ENCODE measurements around the gene SLC12A8.
A peak's percentile ranks its signal among the peaks of the same experiment; 100 is the strongest.

SLC12A8 gene

DNA sequence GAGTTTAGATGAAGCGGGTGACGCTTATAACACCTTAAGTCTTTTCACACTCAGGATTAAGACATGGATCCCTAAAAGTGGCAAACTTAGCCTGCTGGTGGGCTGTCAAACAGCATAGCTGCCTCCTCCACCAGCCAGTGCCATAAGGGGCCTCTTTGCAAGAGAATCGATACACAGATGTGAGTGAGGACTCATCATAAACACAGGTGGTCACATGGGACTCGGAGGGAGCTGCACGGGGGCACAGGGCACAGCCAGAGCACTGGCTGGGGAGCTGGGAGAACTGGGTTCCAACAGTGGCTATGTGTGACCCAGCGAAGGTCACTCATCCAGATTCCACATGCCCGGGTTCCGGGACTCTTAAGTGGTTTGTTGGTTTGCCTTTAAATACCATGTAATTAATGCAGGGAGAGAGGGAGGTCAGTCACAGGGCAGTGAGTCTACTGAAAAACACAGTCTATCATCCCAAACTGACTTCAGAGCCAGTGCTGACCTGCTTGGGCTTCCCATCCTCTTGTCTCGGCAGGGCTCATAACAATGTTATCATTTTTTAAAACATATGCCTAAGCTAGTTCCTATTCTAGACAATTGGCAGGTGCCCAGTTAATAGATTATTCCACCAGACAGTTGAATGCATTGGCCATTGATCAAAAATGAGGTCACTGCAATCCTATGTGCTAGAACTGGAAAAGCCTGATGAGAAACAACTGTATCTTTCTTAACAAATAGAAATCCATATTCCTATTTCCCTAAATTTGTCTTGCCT is 51.8 kb downstream of the SLC12A8 start:
- no peak for FAIRE-seq
- no peak for TF ChIP-seq PAX5 (IDR thresholded peaks at IDR 0.05; ENCODE audit: insufficient read depth, low read length, severe bottlenecking)
- TF ChIP-seq TAF1 (IDR thresholded peaks at IDR 0.05; ENCODE audit: low read depth, low read length): no peak
- no peak for TF ChIP-seq SPI1 (IDR thresholded peaks at IDR 0.05; ENCODE audit: low read depth, low read length)
- TF ChIP-seq POU2F2 (IDR thresholded peaks at IDR 0.05; ENCODE audit: low read depth, low read length): no peak
- no peak for TF ChIP-seq POLR2A (IDR thresholded peaks at IDR 0.05; ENCODE audit: low read depth, low read length)
- DNase-seq (ENCODE audit: insufficient read length, low spot score): no peak

DNA sequence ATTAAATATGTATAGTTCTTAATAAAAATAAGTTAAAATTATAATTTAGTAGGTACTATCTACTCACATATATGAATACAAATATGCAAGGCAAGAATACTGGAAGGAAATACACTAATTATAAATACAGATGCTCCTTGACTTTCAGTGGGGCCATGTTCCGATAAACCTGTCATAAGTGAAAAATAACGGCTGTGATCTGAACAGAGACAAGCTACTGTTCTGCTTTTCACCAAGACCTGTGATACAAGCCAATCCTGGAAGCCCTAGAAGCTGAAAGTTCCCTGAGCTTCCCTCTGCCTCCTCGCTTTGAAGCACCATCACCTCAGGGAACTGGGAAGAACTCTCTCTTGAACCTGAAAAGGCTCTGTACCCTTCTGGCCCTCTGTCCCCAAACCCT is 55.4 kb downstream of the SLC12A8 start:
- FAIRE-seq (no peak), DNase-seq (ENCODE audit: insufficient read length, low spot score) (no peak)
- TF ChIP-seq POU2F2 (IDR thresholded peaks at IDR 0.05; ENCODE audit: low read depth, low read length): no peak
- no peak for TF ChIP-seq SPI1 (IDR thresholded peaks at IDR 0.05; ENCODE audit: low read depth, low read length)
- no peak for TF ChIP-seq POLR2AphosphoS5 (IDR thresholded peaks at IDR 0.05; ENCODE audit: low read depth, low read length)
- TF ChIP-seq TAF1 (IDR thresholded peaks at IDR 0.05; ENCODE audit: low read depth, low read length): no peak
- TF ChIP-seq PAX5 (IDR thresholded peaks at IDR 0.05; ENCODE audit: insufficient read depth, low read length, severe bottlenecking): no peak
- TF ChIP-seq POLR2A (IDR thresholded peaks at IDR 0.05; ENCODE audit: low read depth, low read length): no peak

DNA sequence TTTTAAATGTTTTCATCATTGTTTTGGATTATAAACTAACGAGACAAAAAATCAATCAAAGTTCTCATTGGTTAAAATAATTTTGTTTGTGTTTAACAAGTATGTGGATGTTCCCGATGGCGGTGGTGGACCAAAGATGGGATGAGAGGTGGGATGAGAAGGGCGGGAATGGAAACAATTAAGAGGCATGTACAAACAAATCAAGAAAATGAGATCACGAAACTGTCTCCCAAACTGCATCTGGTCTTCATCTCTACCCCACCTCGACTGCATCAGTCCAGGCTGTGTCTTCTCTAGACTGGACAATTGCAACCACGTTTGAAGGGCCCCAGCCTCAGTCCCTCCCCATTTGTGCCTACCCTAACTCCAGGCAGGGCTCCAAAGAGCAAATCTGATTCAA is 56.1 kb downstream of the SLC12A8 start:
- no peak for TF ChIP-seq POLR2A (IDR thresholded peaks at IDR 0.05; ENCODE audit: low read depth, low read length)
- TF ChIP-seq POU2F2 (IDR thresholded peaks at IDR 0.05; ENCODE audit: low read depth, low read length): no peak
- no peak for TF ChIP-seq POLR2AphosphoS5 (IDR thresholded peaks at IDR 0.05; ENCODE audit: low read depth, low read length)
- no peak for TF ChIP-seq TAF1 (IDR thresholded peaks at IDR 0.05; ENCODE audit: low read depth, low read length)
- no peak for TF ChIP-seq SPI1 (IDR thresholded peaks at IDR 0.05; ENCODE audit: low read depth, low read length)
- no peak for FAIRE-seq
- DNase-seq (ENCODE audit: insufficient read length, low spot score): no peak

DNA sequence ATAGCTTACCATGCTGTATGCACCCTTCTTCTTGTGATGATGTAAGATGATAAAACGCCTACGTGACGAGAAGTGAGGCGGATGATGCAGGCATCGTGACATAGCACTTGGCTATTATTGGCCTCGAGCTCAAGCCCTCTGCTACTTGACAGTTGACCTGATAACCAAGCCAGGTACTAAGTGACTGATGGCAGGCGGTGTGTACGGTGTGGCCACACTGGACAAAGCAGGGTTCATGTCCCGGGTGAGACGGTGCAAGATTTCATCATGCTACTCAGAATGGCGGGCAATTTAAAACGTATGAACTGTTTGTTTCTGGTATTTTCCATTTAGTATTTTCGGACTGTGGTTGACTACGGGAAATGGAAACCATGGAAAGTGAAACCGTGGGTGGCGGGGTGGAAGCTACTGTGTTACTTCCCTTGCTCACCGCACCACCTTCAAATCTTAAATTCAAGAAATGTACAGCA is 57.7 kb downstream of the SLC12A8 start:
- FAIRE-seq (peak; percentile 80), DNase-seq (ENCODE audit: insufficient read length, low spot score) (no peak)
- no peak for TF ChIP-seq PAX5 (IDR thresholded peaks at IDR 0.05; ENCODE audit: insufficient read depth, low read length, severe bottlenecking)
- TF ChIP-seq POU2F2 (IDR thresholded peaks at IDR 0.05; ENCODE audit: low read depth, low read length): no peak
- TF ChIP-seq TAF1 (IDR thresholded peaks at IDR 0.05; ENCODE audit: low read depth, low read length): no peak
- no peak for TF ChIP-seq POLR2A (IDR thresholded peaks at IDR 0.05; ENCODE audit: low read depth, low read length)
- TF ChIP-seq SPI1 (IDR thresholded peaks at IDR 0.05; ENCODE audit: low read depth, low read length): no peak
- TF ChIP-seq POLR2AphosphoS5 (IDR thresholded peaks at IDR 0.05; ENCODE audit: low read depth, low read length): no peak

DNA sequence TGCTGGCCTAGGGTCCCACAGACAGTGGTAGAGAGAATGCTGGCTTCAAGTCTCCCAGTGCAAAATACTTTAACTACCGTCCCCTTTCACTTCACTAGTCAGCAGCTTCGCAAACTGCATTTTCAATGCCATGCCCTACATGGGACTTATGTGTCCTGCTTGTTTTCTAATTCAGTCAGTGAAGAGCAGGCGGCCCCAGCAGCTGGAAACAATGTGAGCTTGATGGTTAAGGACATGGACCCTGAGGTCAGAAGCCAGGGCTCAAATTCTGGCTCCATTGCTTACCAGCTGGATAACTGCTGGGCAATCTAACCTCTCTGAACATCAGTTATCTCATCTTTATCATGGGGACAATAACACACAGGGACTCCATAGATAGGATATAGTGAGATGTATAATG is 58.4 kb downstream of the SLC12A8 start:
- DNase-seq (ENCODE audit: insufficient read length, low spot score) (no peak), FAIRE-seq (no peak)
- TF ChIP-seq POLR2A (IDR thresholded peaks at IDR 0.05; ENCODE audit: low read depth, low read length) (no peak), SPI1 (IDR thresholded peaks at IDR 0.05; ENCODE audit: low read depth, low read length) (no peak), PAX5 (IDR thresholded peaks at IDR 0.05; ENCODE audit: insufficient read depth, low read length, severe bottlenecking) (no peak), POU2F2 (IDR thresholded peaks at IDR 0.05; ENCODE audit: low read depth, low read length) (no peak), TAF1 (IDR thresholded peaks at IDR 0.05; ENCODE audit: low read depth, low read length) (no peak), POLR2AphosphoS5 (IDR thresholded peaks at IDR 0.05; ENCODE audit: low read depth, low read length) (no peak)

DNA sequence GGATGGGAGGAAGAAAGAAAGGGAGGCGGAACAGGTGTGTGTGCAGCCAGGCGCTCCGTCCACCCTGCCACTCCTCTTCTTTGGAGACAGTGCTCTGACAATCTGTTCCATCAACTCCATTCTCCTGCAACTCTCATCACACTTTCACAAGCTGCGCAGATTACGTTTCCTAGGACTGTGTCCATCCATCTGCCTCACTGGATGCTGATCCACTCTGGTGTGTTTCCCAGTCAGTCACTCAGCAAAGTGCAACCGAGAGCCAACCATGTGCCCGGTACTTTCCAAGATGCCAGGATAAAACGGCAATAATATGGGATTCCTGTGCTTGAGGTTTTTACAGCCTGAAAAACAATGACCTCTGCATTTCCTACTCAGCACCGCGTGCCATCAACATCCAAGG is 59.6 kb downstream of the SLC12A8 start:
- FAIRE-seq: peak; percentile 28
- no peak for DNase-seq (ENCODE audit: insufficient read length, low spot score)
- no peak for TF ChIP-seq SPI1 (IDR thresholded peaks at IDR 0.05; ENCODE audit: low read depth, low read length)
- no peak for TF ChIP-seq TAF1 (IDR thresholded peaks at IDR 0.05; ENCODE audit: low read depth, low read length)
- no peak for TF ChIP-seq POLR2A (IDR thresholded peaks at IDR 0.05; ENCODE audit: low read depth, low read length)
- no peak for TF ChIP-seq POLR2AphosphoS5 (IDR thresholded peaks at IDR 0.05; ENCODE audit: low read depth, low read length)
- no peak for TF ChIP-seq PAX5 (IDR thresholded peaks at IDR 0.05; ENCODE audit: insufficient read depth, low read length, severe bottlenecking)
- TF ChIP-seq POU2F2 (IDR thresholded peaks at IDR 0.05; ENCODE audit: low read depth, low read length): no peak

DNA sequence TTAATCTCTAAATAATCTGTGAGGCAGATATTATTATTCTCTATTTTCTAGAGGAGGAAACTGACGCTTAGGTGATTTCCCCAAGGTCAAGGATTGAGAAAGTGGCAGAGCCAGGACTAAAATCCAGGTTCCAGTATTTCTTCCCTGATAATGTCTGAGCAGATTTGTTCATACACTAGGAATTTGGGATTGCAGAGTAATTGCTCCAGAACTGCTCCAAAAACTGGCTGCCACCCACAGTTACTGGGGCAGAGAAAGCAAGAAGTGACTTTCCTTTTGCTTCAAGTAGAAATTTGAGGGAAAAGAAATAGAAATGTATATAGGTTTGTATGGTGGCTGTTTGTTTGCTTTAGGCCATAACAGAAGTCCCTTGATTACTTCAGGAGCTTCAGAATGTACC is 60.6 kb downstream of the SLC12A8 start:
- no peak for DNase-seq (ENCODE audit: insufficient read length, low spot score)
- FAIRE-seq: no peak
- TF ChIP-seq PAX5 (IDR thresholded peaks at IDR 0.05; ENCODE audit: insufficient read depth, low read length, severe bottlenecking): no peak
- no peak for TF ChIP-seq POU2F2 (IDR thresholded peaks at IDR 0.05; ENCODE audit: low read depth, low read length)
- no peak for TF ChIP-seq SPI1 (IDR thresholded peaks at IDR 0.05; ENCODE audit: low read depth, low read length)
- TF ChIP-seq POLR2AphosphoS5 (IDR thresholded peaks at IDR 0.05; ENCODE audit: low read depth, low read length): no peak
- TF ChIP-seq POLR2A (IDR thresholded peaks at IDR 0.05; ENCODE audit: low read depth, low read length): no peak
- TF ChIP-seq TAF1 (IDR thresholded peaks at IDR 0.05; ENCODE audit: low read depth, low read length): no peak

DNA sequence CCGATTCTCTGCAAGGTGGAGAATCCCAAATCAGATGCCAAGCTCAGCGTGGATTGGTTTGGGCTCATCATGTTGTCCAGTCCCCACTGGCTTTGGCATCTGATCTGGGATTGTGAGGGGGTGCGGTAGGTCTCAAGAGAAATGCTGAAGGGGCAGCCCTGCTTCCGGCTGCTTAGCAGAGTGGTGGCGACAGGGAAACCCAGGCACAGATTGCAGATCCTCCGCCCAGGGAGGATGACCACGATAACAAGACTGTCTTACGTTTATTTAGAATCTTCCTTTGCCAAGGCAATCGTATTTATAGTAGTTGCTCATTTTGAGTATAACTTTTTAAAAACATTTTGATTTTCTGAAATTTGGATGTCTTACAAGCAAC is 61.1 kb downstream of the SLC12A8 start:
- FAIRE-seq: no peak
- TF ChIP-seq PAX5 (IDR thresholded peaks at IDR 0.05; ENCODE audit: insufficient read depth, low read length, severe bottlenecking) (no peak), POLR2AphosphoS5 (IDR thresholded peaks at IDR 0.05; ENCODE audit: low read depth, low read length) (no peak)
- no peak for DNase-seq (ENCODE audit: insufficient read length, low spot score)

DNA sequence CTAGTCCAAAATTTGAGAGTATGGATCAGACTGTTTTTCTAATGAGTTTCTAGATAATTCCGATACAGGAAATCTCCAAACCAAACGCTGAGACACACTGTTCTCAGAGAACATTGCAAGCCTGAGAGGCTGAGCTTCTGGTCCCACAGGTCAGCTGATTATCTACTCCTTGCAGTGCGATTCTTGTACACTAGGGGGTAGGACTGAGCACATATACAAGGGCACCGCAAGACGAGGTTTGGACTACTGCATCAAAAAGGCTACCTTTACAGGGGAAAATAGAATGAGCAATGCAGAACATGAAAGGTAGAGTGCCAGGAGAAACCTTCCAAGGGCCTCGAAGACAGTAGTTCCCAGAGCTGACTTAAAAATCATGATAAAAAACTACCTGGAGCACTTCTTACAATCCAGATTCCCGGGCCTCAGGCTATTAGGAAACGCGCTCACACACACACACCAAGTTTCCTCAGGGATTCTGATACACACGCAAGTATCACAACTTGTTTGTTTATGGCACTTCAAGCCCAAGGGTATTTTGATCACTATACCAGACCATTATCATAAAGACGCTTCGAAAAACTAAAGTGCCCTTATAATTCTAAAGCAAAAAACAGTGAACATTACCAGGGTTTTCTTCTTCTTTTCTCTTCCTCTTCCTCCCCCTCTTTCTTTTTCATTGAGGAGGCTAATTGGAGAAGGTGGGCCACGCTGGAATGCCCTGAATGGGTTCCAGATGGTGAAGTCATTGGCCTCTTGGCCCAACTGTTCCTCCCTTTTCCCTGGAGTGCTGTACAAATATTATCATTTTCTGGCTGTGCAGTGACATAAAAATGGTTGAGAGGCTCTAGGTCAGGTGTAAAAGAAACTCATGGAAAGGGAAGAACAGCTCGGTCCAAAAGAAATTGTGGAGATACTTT is 61.8 kb downstream of the SLC12A8 start:
- no peak for TF ChIP-seq POU2F2 (IDR thresholded peaks at IDR 0.05; ENCODE audit: low read depth, low read length)
- no peak for TF ChIP-seq POLR2A (IDR thresholded peaks at IDR 0.05; ENCODE audit: low read depth, low read length)
- TF ChIP-seq SPI1 (IDR thresholded peaks at IDR 0.05; ENCODE audit: low read depth, low read length): no peak
- no peak for TF ChIP-seq PAX5 (IDR thresholded peaks at IDR 0.05; ENCODE audit: insufficient read depth, low read length, severe bottlenecking)
- no peak for TF ChIP-seq POLR2AphosphoS5 (IDR thresholded peaks at IDR 0.05; ENCODE audit: low read depth, low read length)
- no peak for TF ChIP-seq TAF1 (IDR thresholded peaks at IDR 0.05; ENCODE audit: low read depth, low read length)
- no peak for FAIRE-seq
- no peak for DNase-seq (ENCODE audit: insufficient read length, low spot score)

All from GM12891 (cell line).